ENCODE results near the gene SLC37A4. TPM values are rescaled to one million over a fixed set of nuclear protein-coding genes. Genes with fewer than 3 reads are reported as not detected.

SLC37A4 gene
- polyA plus RNA-seq, 1 donor from 2014 or later: 23.5 TPM

- no peak for TF ChIP-seq RAD21 (conservative IDR thresholded peaks at IDR 0.05)
- TF ChIP-seq MXI1 (conservative IDR thresholded peaks at IDR 0.05; ENCODE audit: poor library complexity, severe bottlenecking): no peak
- TF ChIP-seq REST (IDR thresholded peaks at IDR 0.05; ENCODE audit: borderline replicate concordance): no peak
- TF ChIP-seq SMC3 (conservative IDR thresholded peaks at IDR 0.05; ENCODE audit: poor library complexity): no peak
- TF ChIP-seq CTCF (IDR thresholded peaks at IDR 0.05; ENCODE audit: poor library complexity, severe bottlenecking): no peak
- no peak for TF ChIP-seq EZH2 (IDR thresholded peaks at IDR 0.05; ENCODE audit: borderline replicate concordance, insufficient read depth, low read length, poor library complexity, severe bottlenecking)
- TF ChIP-seq EP300 (conservative IDR thresholded peaks at IDR 0.05; ENCODE audit: poor library complexity, severe bottlenecking): no peak
- TF ChIP-seq TAF1 (IDR thresholded peaks at IDR 0.05; ENCODE audit: low read depth): no peak
- TF ChIP-seq POLR2AphosphoS5 (IDR thresholded peaks at IDR 0.05): no peak
- Histone ChIP-seq H3K4me3 (ENCODE audit: low read length) (no peak overlapping the region), H3K9me3 (ENCODE audit: low read length) (no peaks in the 10 kb centered on the region), H3K9me2 (ENCODE audit: insufficient read depth, low read length) (no peaks in the 10 kb centered on the region), H3K27ac (ENCODE audit: low read length) (no peak overlapping the region), H3F3A (ENCODE audit: insufficient read depth, low read length, poor library complexity, severe bottlenecking) (no peaks in the 10 kb centered on the region), H3K36me3 (ENCODE audit: insufficient read depth, low read length) (no peaks in the 10 kb centered on the region), H3K79me2 (replicated peaks; ENCODE audit: insufficient read depth, low read length) (peaks cover 9% of the 10 kb centered on the region), H2AFZ (ENCODE audit: low read depth, low read length) (no peak overlapping the region), H3K27me3 (ENCODE audit: insufficient read depth, low read depth, low read length) (no peaks in the 10 kb centered on the region), H3K4me2 (ENCODE audit: low read length) (no peak overlapping the region), H4K20me1 (ENCODE audit: insufficient read depth) (no peaks in the 10 kb centered on the region), H3K9ac (ENCODE audit: low read length) (no peak overlapping the region)
Measured at GRCh38 chr11:119026970-119027369, 3.7 kb downstream of the SLC37A4 start.

DNA sequence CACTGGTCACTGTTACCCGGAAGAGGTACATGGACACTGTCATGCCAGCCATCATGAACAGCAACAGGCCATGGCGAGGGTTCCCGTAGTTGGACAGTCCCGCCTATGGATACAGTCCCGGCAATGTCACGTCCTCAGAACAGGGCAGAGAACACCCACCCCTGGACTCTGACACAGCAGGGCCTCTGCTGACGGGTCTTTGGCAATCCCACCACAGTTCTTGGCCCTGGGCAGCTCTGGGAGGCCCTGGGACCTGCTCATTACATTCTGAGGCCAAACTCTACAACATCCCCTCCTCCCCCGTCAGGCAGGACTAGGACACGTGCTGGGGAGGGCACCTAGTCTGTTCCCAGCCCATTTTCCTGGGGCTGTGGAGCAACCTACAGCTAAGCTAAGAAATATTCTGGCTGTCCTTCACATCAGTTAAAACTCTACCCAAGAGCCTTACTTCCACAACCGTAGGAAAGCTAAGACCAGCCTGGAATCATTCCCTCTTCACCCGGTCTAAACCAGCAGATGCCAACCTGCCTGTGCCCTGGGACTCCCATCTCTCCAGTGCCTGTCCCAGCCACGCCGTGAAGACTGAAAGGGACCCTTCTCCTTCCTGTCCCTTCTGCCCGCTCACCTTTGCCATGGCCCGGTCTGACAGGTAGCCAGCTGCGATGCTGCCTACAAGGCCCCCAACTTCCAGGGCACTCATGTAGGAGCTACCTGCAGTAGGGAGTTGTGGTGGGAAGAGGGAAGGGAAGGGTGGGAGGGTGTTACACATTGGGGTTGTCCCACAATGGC, 4.5 kb downstream of the SLC37A4 start:
- no peak overlapping the region for H3K27ac ChIP-seq (ENCODE audit: low read length)
- H3F3A ChIP-seq (ENCODE audit: insufficient read depth, low read length, poor library complexity, severe bottlenecking): no peaks in the 10 kb centered on the region
- no peaks in the 10 kb centered on the region for H3K36me3 ChIP-seq (ENCODE audit: insufficient read depth, low read length)
- H2AFZ ChIP-seq (ENCODE audit: low read depth, low read length): no peak overlapping the region
- no peak overlapping the region for H3K9ac ChIP-seq (ENCODE audit: low read length)
- H3K79me2 ChIP-seq (replicated peaks; ENCODE audit: insufficient read depth, low read length): peaks cover 15% of the 10 kb centered on the region
- H3K4me2 ChIP-seq (ENCODE audit: low read length): no peak overlapping the region
- no peaks in the 10 kb centered on the region for H3K27me3 ChIP-seq (ENCODE audit: insufficient read depth, low read depth, low read length)
- TF ChIP-seq SMC3 (conservative IDR thresholded peaks at IDR 0.05; ENCODE audit: poor library complexity): no peak
- TF ChIP-seq REST (IDR thresholded peaks at IDR 0.05; ENCODE audit: borderline replicate concordance): no peak
- no peak for TF ChIP-seq EP300 (conservative IDR thresholded peaks at IDR 0.05; ENCODE audit: poor library complexity, severe bottlenecking)
- TF ChIP-seq EZH2 (IDR thresholded peaks at IDR 0.05; ENCODE audit: borderline replicate concordance, insufficient read depth, low read length, poor library complexity, severe bottlenecking): no peak
- no peak for TF ChIP-seq TAF1 (IDR thresholded peaks at IDR 0.05; ENCODE audit: low read depth)
- no peak for TF ChIP-seq RAD21 (conservative IDR thresholded peaks at IDR 0.05)
- TF ChIP-seq MXI1 (conservative IDR thresholded peaks at IDR 0.05; ENCODE audit: poor library complexity, severe bottlenecking): no peak
- TF ChIP-seq CTCF (IDR thresholded peaks at IDR 0.05; ENCODE audit: poor library complexity, severe bottlenecking): no peak
- no peaks in the 10 kb centered on the region for H3K9me3 ChIP-seq (ENCODE audit: low read length)
- H3K4me3 ChIP-seq (ENCODE audit: low read length): no peak overlapping the region
- H3K9me2 ChIP-seq (ENCODE audit: insufficient read depth, low read length): no peaks in the 10 kb centered on the region
- no peaks in the 10 kb centered on the region for H4K20me1 ChIP-seq (ENCODE audit: insufficient read depth)

Data from neural cell (in vitro differentiated cells).